ENCODE measurements around the gene SH3PXD2B. TPM values are rescaled to one million over a fixed set of nuclear protein-coding genes. Genes with fewer than 3 reads are reported as not detected.

Gene SH3PXD2B
- total and polyA plus RNA-seq, 10 of the 15 experiments (the other 5 are each of a cell fraction or from before 2014, with no cell fraction given) = 0.05 to 1.6 (median 0.57) TPM

- TF ChIP-seq, protein P1, sequence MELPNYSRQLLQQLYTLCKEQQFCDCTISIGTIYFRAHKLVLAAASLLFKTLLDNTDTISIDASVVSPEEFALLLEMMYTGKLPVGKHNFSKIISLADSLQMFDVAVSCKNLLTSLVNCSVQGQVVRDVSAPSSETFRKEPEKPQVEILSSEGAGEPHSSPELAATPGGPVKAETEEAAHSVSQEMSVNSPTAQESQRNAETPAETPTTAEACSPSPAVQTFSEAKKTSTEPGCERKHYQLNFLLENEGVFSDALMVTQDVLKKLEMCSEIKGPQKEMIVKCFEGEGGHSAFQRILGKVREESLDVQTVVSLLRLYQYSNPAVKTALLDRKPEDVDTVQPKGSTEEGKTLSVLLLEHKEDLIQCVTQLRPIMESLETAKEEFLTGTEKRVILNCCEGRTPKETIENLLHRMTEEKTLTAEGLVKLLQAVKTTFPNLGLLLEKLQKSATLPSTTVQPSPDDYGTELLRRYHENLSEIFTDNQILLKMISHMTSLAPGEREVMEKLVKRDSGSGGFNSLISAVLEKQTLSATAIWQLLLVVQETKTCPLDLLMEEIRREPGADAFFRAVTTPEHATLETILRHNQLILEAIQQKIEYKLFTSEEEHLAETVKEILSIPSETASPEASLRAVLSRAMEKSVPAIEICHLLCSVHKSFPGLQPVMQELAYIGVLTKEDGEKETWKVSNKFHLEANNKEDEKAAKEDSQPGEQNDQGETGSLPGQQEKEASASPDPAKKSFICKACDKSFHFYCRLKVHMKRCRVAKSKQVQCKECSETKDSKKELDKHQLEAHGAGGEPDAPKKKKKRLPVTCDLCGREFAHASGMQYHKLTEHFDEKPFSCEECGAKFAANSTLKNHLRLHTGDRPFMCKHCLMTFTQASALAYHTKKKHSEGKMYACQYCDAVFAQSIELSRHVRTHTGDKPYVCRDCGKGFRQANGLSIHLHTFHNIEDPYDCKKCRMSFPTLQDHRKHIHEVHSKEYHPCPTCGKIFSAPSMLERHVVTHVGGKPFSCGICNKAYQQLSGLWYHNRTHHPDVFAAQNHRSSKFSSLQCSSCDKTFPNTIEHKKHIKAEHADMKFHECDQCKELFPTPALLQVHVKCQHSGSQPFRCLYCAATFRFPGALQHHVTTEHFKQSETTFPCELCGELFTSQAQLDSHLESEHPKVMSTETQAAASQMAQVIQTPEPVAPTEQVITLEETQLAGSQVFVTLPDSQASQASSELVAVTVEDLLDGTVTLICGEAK (IDR thresholded peaks at IDR 0.05; ENCODE audit: borderline replicate concordance) = no peak
- TF ChIP-seq NR2F1 (conservative IDR thresholded peaks at IDR 0.05) = no peak
- TF ChIP-seq TCF3 (IDR thresholded peaks at IDR 0.05; ENCODE audit: borderline replicate concordance, insufficient read depth, low read depth, low read length) = no peak
- TF ChIP-seq MXI1 (IDR thresholded peaks at IDR 0.05; ENCODE audit: low read depth, low read length) = no peak
These were observed 17.4 kb downstream of the SH3PXD2B start (continued) for GRCh38 chr5:172436879-172437369.

- intact Hi-C loops (cut with micrococcal nuclease; ENCODE audit: unreplicated experiment) = no loop called here
- TF ChIP-seq SMAD5 (IDR thresholded peaks at IDR 0.05; ENCODE audit: low read depth) = no peak
- no peak for TF ChIP-seq IKZF1 (conservative IDR thresholded peaks at IDR 0.05)
- TF ChIP-seq, protein P2, sequence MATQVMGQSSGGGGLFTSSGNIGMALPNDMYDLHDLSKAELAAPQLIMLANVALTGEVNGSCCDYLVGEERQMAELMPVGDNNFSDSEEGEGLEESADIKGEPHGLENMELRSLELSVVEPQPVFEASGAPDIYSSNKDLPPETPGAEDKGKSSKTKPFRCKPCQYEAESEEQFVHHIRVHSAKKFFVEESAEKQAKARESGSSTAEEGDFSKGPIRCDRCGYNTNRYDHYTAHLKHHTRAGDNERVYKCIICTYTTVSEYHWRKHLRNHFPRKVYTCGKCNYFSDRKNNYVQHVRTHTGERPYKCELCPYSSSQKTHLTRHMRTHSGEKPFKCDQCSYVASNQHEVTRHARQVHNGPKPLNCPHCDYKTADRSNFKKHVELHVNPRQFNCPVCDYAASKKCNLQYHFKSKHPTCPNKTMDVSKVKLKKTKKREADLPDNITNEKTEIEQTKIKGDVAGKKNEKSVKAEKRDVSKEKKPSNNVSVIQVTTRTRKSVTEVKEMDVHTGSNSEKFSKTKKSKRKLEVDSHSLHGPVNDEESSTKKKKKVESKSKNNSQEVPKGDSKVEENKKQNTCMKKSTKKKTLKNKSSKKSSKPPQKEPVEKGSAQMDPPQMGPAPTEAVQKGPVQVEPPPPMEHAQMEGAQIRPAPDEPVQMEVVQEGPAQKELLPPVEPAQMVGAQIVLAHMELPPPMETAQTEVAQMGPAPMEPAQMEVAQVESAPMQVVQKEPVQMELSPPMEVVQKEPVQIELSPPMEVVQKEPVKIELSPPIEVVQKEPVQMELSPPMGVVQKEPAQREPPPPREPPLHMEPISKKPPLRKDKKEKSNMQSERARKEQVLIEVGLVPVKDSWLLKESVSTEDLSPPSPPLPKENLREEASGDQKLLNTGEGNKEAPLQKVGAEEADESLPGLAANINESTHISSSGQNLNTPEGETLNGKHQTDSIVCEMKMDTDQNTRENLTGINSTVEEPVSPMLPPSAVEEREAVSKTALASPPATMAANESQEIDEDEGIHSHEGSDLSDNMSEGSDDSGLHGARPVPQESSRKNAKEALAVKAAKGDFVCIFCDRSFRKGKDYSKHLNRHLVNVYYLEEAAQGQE (IDR thresholded peaks at IDR 0.05; ENCODE audit: low read depth, low read length) = no peak
- no peak for TF ChIP-seq DPF2 (IDR thresholded peaks at IDR 0.05)
- TF ChIP-seq NR2F1 (conservative IDR thresholded peaks at IDR 0.05) = no peak
- TF ChIP-seq USF1 (IDR thresholded peaks at IDR 0.05; ENCODE audit: borderline replicate concordance, extremely low read length, insufficient read depth, low read depth, low read length) = no peak
- no peak for TF ChIP-seq MEF2B (IDR thresholded peaks at IDR 0.05; ENCODE audit: partially characterized antibody, poor library complexity, severe bottlenecking)
- no peak for TF ChIP-seq BHLHE40 (IDR thresholded peaks at IDR 0.05; ENCODE audit: borderline replicate concordance in 1 of 2, low read depth in 2 of 2, low read length in 1 of 2)
These were observed 18.0 kb downstream of the SH3PXD2B start for GRCh38 chr5:172436078-172436878.

More at GRCh38 chr5:172436078-172436878, 18.0 kb downstream of the SH3PXD2B start:
- Histone ChIP-seq H3K9me3 (replicated peaks; ENCODE audit: control insufficient read depth, insufficient read depth, low read length) (no peaks in the 10 kb centered on the region), H3K27me3 (replicated peaks in 1 of 2; ENCODE audit: control insufficient read depth in 2 of 2, insufficient read depth in 2 of 2, low read length in 1 of 2) (peaks cover 0 to 4% of the 10 kb centered on the region in 2 experiments; a peak in 3 of 4 replicates), H3K79me2 (ENCODE audit: control insufficient read depth, insufficient read depth, low read length) (no peaks in the 10 kb centered on the region), H4K20me1 (ENCODE audit: control insufficient read depth, insufficient read depth) (no peaks in the 10 kb centered on the region), H3K4me1 (ENCODE audit: control insufficient read depth, insufficient read depth, low read length) (no peaks in the 10 kb centered on the region), H2AFZ (ENCODE audit: control insufficient read depth, low read depth, low read length) (no peak overlapping the region), H3K27ac (ENCODE audit: control insufficient read depth, insufficient read depth) (no peak overlapping the region), H3K9ac (ENCODE audit: control insufficient read depth, insufficient read depth, low read length) (no peak overlapping the region), H3K4me2 (ENCODE audit: control insufficient read depth, insufficient read depth) (no peak overlapping the region), H3K4me3 (no peak overlapping the region), H3K36me3 (ENCODE audit: control insufficient read depth in 2 of 2, insufficient read depth in 2 of 2, low read length in 1 of 2) (no peaks in the 10 kb centered on the region)
- SMC1A ChIA-PET (ENCODE audit: uncharacterized antibody, unreplicated experiment) = interaction anchor here (1.0 kb wide), 1 partner anchor 13 kb away, joined by 3 read pairs; no protein-coding TSS in a partner anchor
- FAIRE-seq = no peak
- no TSS peak for BruUV-seq (replicated peaks)
- in situ Hi-C loops (cut with MboI) = no loop called here
- ATAC-seq = no peak
- POLR2A ChIA-PET = no interaction called here
- no peak for DNase-seq (ENCODE audit: low read depth, low spot score)
- WGBS (ENCODE audit: insufficient coverage, insufficient replicate concordance, low lambda C conversion rate, missing lambda C conversion rate) = 37% methylated on average over 12 of the region's 12 CpGs
- RAD21 ChIA-PET (ENCODE audit: unreplicated experiment) = no interaction called here
- CTCF ChIA-PET = interaction anchor here (1.4 kb wide), 1 partner anchor 15 kb away, joined by 4 read pairs; no protein-coding TSS in a partner anchor

All from GM12878 (cell line).